GM23338 (cell line): ENCODE measurements around the gene HSPA1A. TPM values are rescaled to one million over a fixed set of nuclear protein-coding genes. Genes with fewer than 3 reads are reported as not detected.

Experiments
- ATAC-seq: fragments of 200-7000 bp; cut with Tn5 transposase; 3 replicates; pipeline ENCODE4 v1.9.1; 2020
- DNase-seq: peaks from one replicate; pipeline ENCODE4 v3.0.0-alpha.2; 2015; ENCODE audit warnings: low spot score
- H2AFZ ChIP-seq: fragments of 200-600 bp; sonication (generic); 2 replicates; pipeline ENCODE4 v1.8.0; 2016; ENCODE audit warnings: antibody characterized with exemption, mild to moderate bottlenecking, moderate library complexity
- H3F3A ChIP-seq: fragments of 200-600 bp; sonication (generic); replicated peaks from 2 replicates; pipeline ENCODE4 v1.8.0; 2017; ENCODE audit warnings: antibody characterized with exemption, mixed run types, low read depth
- H3K27ac ChIP-seq: fragments of 200-600 bp; sonication (generic); 2 replicates; pipeline ENCODE4 v1.6.1; 2016; ENCODE audit warnings: low read depth
- H3K27me3 ChIP-seq: fragments of 200-600 bp; sonication (generic); 2 replicates; pipeline ENCODE4 v1.8.0; 2016; ENCODE audit warnings: mild to moderate bottlenecking, mixed run types, moderate library complexity; ENCODE audit not compliant: insufficient read depth
- H3K36me3 ChIP-seq: fragments of 200-600 bp; sonication (generic); 2 replicates; pipeline ENCODE4 v1.8.0; 2016; ENCODE audit warnings: mild to moderate bottlenecking; ENCODE audit not compliant: insufficient read depth
- H3K4me1 ChIP-seq: fragments of 200-600 bp; sonication (generic); 2 replicates; pipeline ENCODE4 v1.8.0; 2016; ENCODE audit warnings: mild to moderate bottlenecking, moderate library complexity; ENCODE audit not compliant: insufficient read depth
- H3K4me2 ChIP-seq: fragments of 200-600 bp; sonication (generic); 2 replicates; pipeline ENCODE4 v1.7.1; 2017; ENCODE audit warnings: mixed run types
- H3K4me3 ChIP-seq: fragments of 200-600 bp; sonication (generic); 2 replicates; pipeline ENCODE4 v1.6.1; 2016; ENCODE audit warnings: mixed run types
- H3K79me2 ChIP-seq: fragments of 200-600 bp; sonication (generic); replicated peaks from 2 replicates; pipeline ENCODE4 v1.8.0; 2017; ENCODE audit warnings: mild to moderate bottlenecking; ENCODE audit not compliant: insufficient read depth
- H3K9me2 ChIP-seq: fragments of 200-600 bp; sonication (generic); 2 replicates; pipeline ENCODE4 v1.8.0; 2017; ENCODE audit not compliant: insufficient read depth
- H4K20me1 ChIP-seq: fragments of 200-600 bp; sonication (generic); replicated peaks from 2 replicates; pipeline ENCODE4 v1.8.0; 2017; ENCODE audit warnings: mild to moderate bottlenecking; ENCODE audit not compliant: insufficient read depth
- H3K27ac Mint-ChIP-seq: 2 replicates; pipeline ENCODE4 v1.8.0; 2020; ENCODE audit warnings: inconsistent platforms, mild to moderate bottlenecking, moderate library complexity, mixed read lengths
- H3K27me3 Mint-ChIP-seq: 3 replicates; pipeline ENCODE4 v1.8.0; 2022; ENCODE audit warnings: low read depth, mild to moderate bottlenecking, moderate library complexity, mixed read lengths, inconsistent platforms; ENCODE audit not compliant: insufficient read depth, poor library complexity
- H3K36me3 Mint-ChIP-seq: 3 replicates; pipeline ENCODE4 v1.8.0; 2021; ENCODE audit warnings: low read depth, mild to moderate bottlenecking, inconsistent platforms, moderate library complexity, mixed read lengths
- H3K4me1 Mint-ChIP-seq: 3 replicates; pipeline ENCODE4 v1.8.0; 2020; ENCODE audit warnings: mild to moderate bottlenecking, inconsistent platforms, mixed read lengths
- H3K4me3 Mint-ChIP-seq: 3 replicates; pipeline ENCODE4 v1.8.0; 2021; ENCODE audit warnings: moderate library complexity, mild to moderate bottlenecking, inconsistent platforms, mixed read lengths
- H3K9me3 Mint-ChIP-seq: 3 replicates; pipeline ENCODE4 v1.8.0; 2020; ENCODE audit warnings: moderate library complexity, mild to moderate bottlenecking, inconsistent platforms, mixed read lengths
- ETS1 ChIP-seq: IDR thresholded peaks from 2 replicates; pipeline ENCODE4 v1.6.1; 2016; ENCODE audit warnings: antibody characterized with exemption
- EZH2 ChIP-seq: fragments of 200-600 bp; sonication (generic); IDR thresholded peaks from one replicate; pipeline ENCODE4 v1.8.0; 2017; ENCODE audit warnings: antibody characterized with exemption, mild to moderate bottlenecking, low read depth; ENCODE audit not compliant: unreplicated experiment
- JUNB ChIP-seq: IDR thresholded peaks from one replicate; pipeline ENCODE4 v1.6.1; 2016; ENCODE audit warnings: antibody characterized with exemption; ENCODE audit not compliant: unreplicated experiment
- NANOG ChIP-seq: IDR thresholded peaks from 2 replicates; pipeline ENCODE4 v1.6.1; 2016; ENCODE audit warnings: antibody characterized with exemption, borderline replicate concordance
- REST ChIP-seq: IDR thresholded peaks from one replicate; pipeline ENCODE4 v1.6.1; 2018; ENCODE audit warnings: antibody characterized with exemption; ENCODE audit not compliant: unreplicated experiment
- ZNF114 ChIP-seq: fragments of 250-450 bp; sonication (Bioruptor Pico); IDR thresholded peaks from 2 replicates; pipeline ENCODE4 v1.5.0; 2020; ENCODE audit warnings: mild to moderate bottlenecking, moderate library complexity
- ZNF331 ChIP-seq: fragments of 250-450 bp; sonication (Bioruptor Pico); IDR thresholded peaks from 2 replicates; pipeline ENCODE4 v1.5.0; 2020; ENCODE audit warnings: low read depth, mild to moderate bottlenecking, moderate library complexity
- ZNF462 ChIP-seq: fragments of 250-450 bp; sonication (Bioruptor Pico); IDR thresholded peaks from 2 replicates; pipeline ENCODE4 v1.5.0; 2020; ENCODE audit warnings: mild to moderate bottlenecking, moderate library complexity
- polyA plus RNA-seq: library from polyadenylated mRNA; unstranded; fragments of >200 nt; fragmentation: Nextera tagmentation; extraction: Ambion mirVana; gene quantifications from 2 replicates; pipeline ENCODE4 v1.2.1, GENCODE V29; 2016
- total RNA-seq: library from RNA; depleted of rRNA; stranded (reverse); fragments of >200 nt; shearing (Covaris generic); gene quantifications from 2 replicates; pipeline ENCODE4 v1.2.3, GENCODE V29; 2014

The HSPA1A gene
- total and polyA plus RNA-seq, 2 experiments from 2014 or later, result 36.1 to 57.1 TPM

- TF ChIP-seq REST, result no peak
- no peak for TF ChIP-seq JUNB
- no peak for TF ChIP-seq ZNF462 (CRISPR knock-in tag)
- TF ChIP-seq ZNF331 (CRISPR knock-in tag), result no peak
- TF ChIP-seq NANOG, result no peak
- TF ChIP-seq ZNF114 (CRISPR knock-in tag), result no peak
- TF ChIP-seq ETS1, result no peak
- no peak for TF ChIP-seq EZH2
- no peaks in the 10 kb centered on the region; the same call in 1 of the 2 replicates for H3K4me1 ChIP-seq
- H4K20me1 ChIP-seq, result 0 out of 2 replicates have a peak, but pooled peaks cover 5% of the 10 kb centered on the region
- no peaks in the 10 kb centered on the region for H3K9me2 ChIP-seq
- Mint-ChIP-seq H3K36me3 (peaks cover 55% of the 10 kb centered on the region), H3K4me1 (peaks cover 9% of the 10 kb centered on the region), H3K27ac (0 out of 2 replicates have a peak overlapping the region, but pooled peaks have one; percentile 28), H3K4me3 (peak overlapping the region; percentile 95), H3K27me3 (peaks cover 15% of the 10 kb centered on the region), H3K9me3 (no peaks in the 10 kb centered on the region)
- DNase-seq, result peak; percentile 35
- peak overlapping the region; percentile 91; the same call in 1 of the 2 replicates for H2AFZ ChIP-seq
- H3K27me3 ChIP-seq, result no peaks in the 10 kb centered on the region
- peaks cover 22% of the 10 kb centered on the region for H3K79me2 ChIP-seq
- no peak overlapping the region for H3K27ac ChIP-seq
- H3K4me3 ChIP-seq, result peak overlapping the region; percentile 99
- peaks cover 35% of the 10 kb centered on the region for H3F3A ChIP-seq
- ATAC-seq, result peak; percentile 12; the same call in 2 of the 3 replicates
- H3K4me2 ChIP-seq, result peak overlapping the region; percentile 98
- H3K36me3 ChIP-seq, result peaks cover 16% of the 10 kb centered on the region
These were observed 21.0 kb upstream of the HSPA1A start for GRCh38 chr6:31794294-31794865.
